K562 (cell line): ENCODE measurements around the gene TMEM63A. TPM values are rescaled to one million over a fixed set of nuclear protein-coding genes. Genes with fewer than 3 reads are reported as not detected.

Source experiments
- ATAC-seq: fragments of 200-7000 bp; cut with Tn5 transposase; 3 replicates; pipeline ENCODE4 v1.9.1; 2020; ENCODE audit warnings: moderate library complexity
- BruUV-seq: library from RNA; stranded (reverse); fragments of 400-500 nt; replicated peaks from 2 replicates; lab custom pipeline; 2021; lab: Mats Ljungman, UMichigan
- CTCF ChIA-PET: fragments of 300-600 bp; formaldehyde crosslinking; extraction: SDS; loops from one replicate; lab custom pipeline; 2021; ENCODE audit warnings: low intra/inter-chr PET ratio; lab: Yijun Ruan, JAX
- POLR2A ChIA-PET: fragments of 300-600, 350-650 bp; sonication (Branson Sonifier 250); formaldehyde crosslinking; extraction: SDS; loops from one replicate; lab custom pipeline; 2021; ENCODE audit warnings: antibody characterized with exemption, inconsistent platforms; lab: Yijun Ruan, JAX
- DNase-seq, 4 experiments: peaks; one replicate each; pipeline versions ENCODE4 v3.0.0 to v3.0.0-alpha.2; 2011 to 2018; ENCODE audit warnings: low spot score in 3 of 4, mixed read lengths in 3 of 4; ENCODE audit errors: extremely low read depth in 1 of 4
- FAIRE-seq: peaks from 2 replicates; lab custom pipeline; 2011; peaks lifted over from hg19 to GRCh38; lab: Jason Lieb, UNC
- H2AFZ ChIP-seq: 2 replicates; pipeline ENCODE4 v1.6.0; 2011; ENCODE audit warnings: low read depth, low read length, control low read depth, inconsistent platforms
- H3K27ac ChIP-seq: fragments of 200-600 bp; 3 replicates; pipeline ENCODE4 v1.8.0; 2011; ENCODE audit warnings: low read depth, mild to moderate bottlenecking, control low read depth, inconsistent platforms, low read length, moderate library complexity, mixed read lengths; ENCODE audit errors: extremely low read depth
- H3K27me3 ChIP-seq, 2 experiments: fragments of 300-600 bp in 1 of 2; 2 replicates in 1 of 2; 3 replicates in 1 of 2; pipeline versions ENCODE4 v1.6.0 to v1.8.0; 2011; ENCODE audit warnings: inconsistent platforms in 2 of 2, low read length in 2 of 2, mild to moderate bottlenecking in 1 of 2, mixed read lengths in 1 of 2, moderate library complexity in 1 of 2; ENCODE audit not compliant: control insufficient read depth in 2 of 2, insufficient read depth in 2 of 2
- H3K36me3 ChIP-seq: fragments of 300-600 bp; 3 replicates; pipeline ENCODE4 v1.8.0; 2011; ENCODE audit warnings: mild to moderate bottlenecking, low read length, inconsistent platforms; ENCODE audit not compliant: control insufficient read depth, insufficient read depth
- H3K4me1 ChIP-seq, 2 experiments: fragments of 200-600 bp in 1 of 2; replicated peaks in 1 of 2; 2 replicates in 1 of 2; 3 replicates in 1 of 2; pipeline versions ENCODE4 v1.5.1 to v1.8.0; 2011; ENCODE audit warnings: inconsistent platforms in 2 of 2, low read length in 2 of 2, mild to moderate bottlenecking in 1 of 2, mixed read lengths in 1 of 2, moderate library complexity in 1 of 2; ENCODE audit not compliant: control insufficient read depth in 2 of 2, insufficient read depth in 2 of 2
- H3K4me2 ChIP-seq: 2 replicates; pipeline ENCODE4 v1.6.1; 2011; ENCODE audit warnings: low read length, control low read depth, inconsistent platforms, mixed read lengths; ENCODE audit not compliant: insufficient read depth
- H3K4me3 ChIP-seq: fragments of 200-600 bp; sonication (generic), shearing (Covaris generic); 2 replicates; pipeline ENCODE4 v1.5.1; 2016; ENCODE audit warnings: control low read depth, inconsistent platforms
- H3K79me2 ChIP-seq: fragments of 200-600 bp; 3 replicates; pipeline ENCODE4 v1.8.0; 2011; ENCODE audit warnings: low read length, inconsistent platforms; ENCODE audit not compliant: control insufficient read depth, insufficient read depth
- H3K9ac ChIP-seq, 2 experiments: 2 replicates each; pipeline versions ENCODE4 v1.6.0 to v1.6.1; 2011; ENCODE audit warnings: low read depth in 2 of 2, low read length in 2 of 2, control low read depth in 1 of 2, inconsistent platforms in 1 of 2, mild to moderate bottlenecking in 1 of 2, mixed read lengths in 1 of 2; ENCODE audit not compliant: insufficient read depth in 1 of 2
- H3K9me1 ChIP-seq: one replicate; pipeline ENCODE4 v1.6.0; 2011; ENCODE audit warnings: inconsistent platforms, mild to moderate bottlenecking, low read length, moderate library complexity; ENCODE audit not compliant: control insufficient read depth, insufficient read depth
- H3K9me3 ChIP-seq: replicated peaks from 2 replicates; pipeline ENCODE4 v1.5.1; 2011; ENCODE audit warnings: low read depth, low read length, inconsistent platforms; ENCODE audit not compliant: control insufficient read depth, insufficient read depth
- H4K20me1 ChIP-seq: replicated peaks from 2 replicates; pipeline ENCODE4 v1.6.1; 2011; ENCODE audit warnings: low read length, inconsistent platforms, mixed read lengths; ENCODE audit not compliant: control insufficient read depth, insufficient read depth
- BCOR ChIP-seq: fragments of 450-650 bp; IDR thresholded peaks from 2 replicates; pipeline ENCODE4 v1.6.1; 2016
- CBFA2T2 ChIP-seq: fragments of 450-650 bp; conservative IDR thresholded peaks from 2 replicates; pipeline ENCODE4 v1.6.1; 2017; ENCODE audit warnings: mild to moderate bottlenecking
- CREM ChIP-seq: IDR thresholded peaks from 2 replicates; pipeline ENCODE4 v1.6.1; 2014; ENCODE audit warnings: antibody characterized with exemption, low read depth
- ESRRA ChIP-seq: fragments of 450-650 bp; IDR thresholded peaks from 2 replicates; pipeline ENCODE4 v1.6.1; 2014; ENCODE audit warnings: low read depth, mild to moderate bottlenecking, moderate library complexity, borderline replicate concordance
- LEF1 ChIP-seq: fragments of 450-650 bp; IDR thresholded peaks from 2 replicates; pipeline ENCODE4 v1.6.1; 2016; ENCODE audit warnings: mild to moderate bottlenecking
- NR2C1 ChIP-seq, 2 experiments: fragments of 450-650 bp; IDR thresholded peaks; 2 replicates each; pipeline ENCODE4 v1.6.1; 2017; ENCODE audit warnings: mild to moderate bottlenecking in 2 of 2, antibody characterized with exemption in 1 of 2, inconsistent platforms in 1 of 2, missing compliant biosample characterization in 1 of 2, missing genetic modification characterization in 1 of 2
- SETDB1 ChIP-seq: IDR thresholded peaks from one replicate; pipeline ENCODE4 v1.6.1; 2012; ENCODE audit warnings: low read length, control low read depth, inconsistent platforms
- TRIM24 ChIP-seq, 2 experiments: fragments of 450-650 bp; IDR thresholded peaks; 2 replicates each; pipeline ENCODE4 v1.6.1; 2016
- XRCC5 ChIP-seq: fragments of 200-400 bp; formaldehyde crosslinking; IDR thresholded peaks from 2 replicates; pipeline ENCODE4 v1.6.1; 2017; ENCODE audit warnings: low read depth, mild to moderate bottlenecking, low read length
- ZKSCAN3 ChIP-seq: fragments of 250-450 bp; sonication (Bioruptor Pico); IDR thresholded peaks from 2 replicates; pipeline ENCODE4 v1.4.0; 2020
- ZNF121 ChIP-seq: sonication (generic); formaldehyde crosslinking; conservative IDR thresholded peaks from 2 replicates; pipeline ENCODE4 v1.8.0; 2022; ENCODE audit warnings: missing genetic modification reagents
- WGBS: fragments of 100-300 bp; shearing (Covaris generic); methylation state at CpG from one replicate; pipeline ENCODE4 v1.1.6; 2016; ENCODE audit warnings: low coverage, mixed read lengths; ENCODE audit not compliant: insufficient coverage; ENCODE audit errors: missing lambda C conversion rate; 5-methylcytosine and 5-hydroxymethylcytosine counted together
- in situ Hi-C: fragments of 300-500 bp; cut with MboI; formaldehyde crosslinking; loops from 4 replicates; pipeline ENCODE4 v1.15.0; 2018; ENCODE audit warnings: inconsistent platforms, mixed read lengths
- intact Hi-C: fragments of 100-400 bp; cut with micrococcal nuclease; formaldehyde crosslinking; loops from 2 replicates; pipeline ENCODE4 v1.14.2; 2022
- polyA plus RNA-seq, 8 experiments: library from polyadenylated mRNA; depleted of rRNA in 4 of 8; stranded (reverse) in 5 of 8; unstranded in 3 of 8; fragments of >200 nt; fragmentation: Nextera tagmentation in 2 of 8; fragmentation: Illumina TruSeq in 1 of 8; extraction: Ambion mirVana in 2 of 8; extraction: Trizol in 1 of 8; gene quantifications; 2 replicates each; pipeline versions ENCODE4 v1.2.1 to v1.2.3, GENCODE V29; 2011 to 2014; ENCODE audit warnings: inconsistent platforms in 1 of 8, missing spikeins in 1 of 8
- total RNA-seq, 7 experiments: library from RNA; depleted of rRNA in 6 of 7; stranded (reverse); fragments of >200 nt in 6 of 7; fragmentation: Illumina TruSeq in 2 of 7; extraction: Trizol in 2 of 7; gene quantifications; 2 replicates each; pipeline versions ENCODE4 v1.2.1 to v1.2.3, GENCODE V29; 2011 to 2021; ENCODE audit warnings: low replicate concordance in 1 of 7

Gene TMEM63A
- total and polyA plus RNA-seq, 9 of the 15 experiments (the other 6 are each of a cell fraction or from before 2014, with no cell fraction given): 2.0 to 54.6 (median 17.5) TPM

DNA sequence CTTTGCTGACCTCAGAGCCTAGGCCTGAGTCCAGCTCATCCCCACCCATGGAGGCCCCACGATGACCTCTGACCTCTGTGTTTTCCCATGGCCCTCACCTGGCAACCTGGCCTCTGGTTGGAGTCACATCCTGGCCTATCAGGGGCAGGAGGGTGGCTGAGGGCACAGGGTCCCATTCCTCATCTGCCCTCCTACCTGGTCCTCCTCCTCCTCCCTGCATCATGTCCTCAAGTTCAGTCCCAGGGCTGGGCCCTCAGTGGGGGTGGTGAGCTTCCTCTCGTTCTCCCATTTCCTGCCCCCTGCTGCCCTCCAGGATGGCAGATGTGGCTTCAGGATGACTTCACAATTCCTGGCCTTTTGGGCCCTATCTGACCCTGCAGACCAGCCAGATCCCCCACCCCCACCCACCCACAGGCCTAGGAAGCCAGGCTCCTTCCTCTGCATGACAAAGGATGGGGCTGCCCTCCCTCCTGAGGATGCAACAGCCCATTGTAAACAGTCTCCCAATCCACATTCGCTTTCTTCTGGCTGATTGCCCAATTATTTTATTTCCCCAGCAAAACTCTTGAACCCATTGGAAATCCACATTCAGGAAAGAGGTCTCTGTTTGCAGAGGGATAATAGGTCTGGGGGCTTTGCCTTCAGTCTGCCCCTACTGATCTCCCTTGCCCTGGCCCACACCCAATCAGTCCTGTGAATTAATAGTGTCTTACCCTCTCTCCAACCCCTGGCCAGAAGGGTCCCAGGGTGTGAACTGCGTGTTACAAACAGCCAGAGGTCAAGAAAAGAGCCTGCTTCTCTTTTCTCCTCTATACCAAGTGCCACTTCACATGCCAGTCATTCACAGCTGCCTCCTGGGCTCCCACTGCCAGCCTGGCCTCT lies 17.1 kb upstream of the TMEM63A start (continued):
- peak; percentile 87 for TF ChIP-seq NR2C1 (IDR thresholded peaks at IDR 0.05)
- peak; percentile 81 for TF ChIP-seq NR2C1 (tag; IDR thresholded peaks at IDR 0.05)
- 0 out of 2 replicates have a peak, but pooled peaks have one; percentile 35 for TF ChIP-seq CBFA2T2
- TF ChIP-seq TRIM24 (IDR thresholded peaks at IDR 0.05): no peak
- TF ChIP-seq ESRRA: no peak
- TF ChIP-seq CREM: 0 out of 2 replicates have a peak, but pooled peaks have one; percentile 27
- TF ChIP-seq LEF1: no peak
- TF ChIP-seq SETDB1: no peak

DNA sequence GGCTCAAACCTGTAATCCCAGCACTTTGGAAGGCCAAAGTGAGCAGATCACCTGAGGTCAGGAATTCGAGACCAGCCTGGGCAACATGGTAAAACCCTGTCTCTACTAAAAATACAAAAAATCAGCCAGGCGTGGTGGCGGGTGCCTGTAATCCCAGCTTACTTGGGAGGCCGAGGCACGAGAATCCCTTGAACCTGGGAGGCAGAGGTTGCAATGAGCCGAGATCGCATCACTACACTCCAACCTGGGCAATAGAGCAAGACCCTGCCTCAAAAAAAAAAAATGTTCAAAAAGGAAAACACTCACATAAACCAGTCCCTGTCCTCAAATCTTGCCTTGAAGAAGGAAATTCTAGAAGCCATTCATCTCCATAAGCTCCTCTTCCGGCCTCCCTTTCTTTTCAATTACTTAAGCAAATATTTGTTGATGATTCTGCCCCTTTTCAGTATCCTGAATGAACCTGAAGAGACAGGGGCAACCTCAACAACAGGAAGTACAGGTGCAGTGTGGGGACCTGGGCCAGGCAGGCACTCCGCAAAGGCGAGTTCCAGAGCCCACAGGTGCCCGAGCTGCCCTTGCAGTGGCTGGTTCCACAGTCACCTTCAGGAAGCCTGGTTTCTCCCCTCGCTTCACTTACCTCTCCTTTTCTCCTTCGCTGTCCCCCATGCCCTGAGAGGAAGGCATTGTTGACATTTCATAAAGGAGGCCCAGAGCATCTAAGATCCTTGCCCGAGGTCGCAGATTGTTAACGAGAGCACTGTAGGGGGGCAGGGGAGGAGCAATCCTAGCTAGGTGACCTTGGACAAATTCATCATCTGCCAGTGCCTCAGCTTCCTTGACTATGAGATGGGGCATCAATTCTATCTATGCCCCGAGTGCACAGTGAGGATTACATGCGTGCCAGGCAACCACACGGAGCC lies 15.7 kb upstream of the TMEM63A start:
- ChIA-PET CTCF (no interaction called here), POLR2A (interaction anchor here (1.0 to 2.1 kb wide), 3 partner anchors 8 to 102 kb away, joined by 3 to 16 read pairs (median 8); partner anchors contain the start of genes LEFTY1 and TMEM63A)
- Histone ChIP-seq H4K20me1 (no peaks in the 10 kb centered on the region), H3K79me2 (no peaks in the 10 kb centered on the region), H3K9ac (peak overlapping the region in 1 of 2 experiments; percentile 66; a peak in 1 of 4 replicates), H3K4me2 (no peak overlapping the region), H3K36me3 (no peaks in the 10 kb centered on the region), H3K4me1 (peaks cover 15 to 20% of the 10 kb centered on the region in 2 experiments), H3K9me1 (no peaks in the 10 kb centered on the region), H3K27me3 (no peaks in the 10 kb centered on the region), H3K27ac (no peak overlapping the region), H3K9me3 (no peaks in the 10 kb centered on the region), H2AFZ (peak overlapping the region; percentile 83), H3K4me3 (no peak overlapping the region)
- intact Hi-C loops (no loop called here), in situ Hi-C loops (no loop called here)
- no peak for TF ChIP-seq ZKSCAN3 (CRISPR knock-in tag)
- TF ChIP-seq XRCC5: no peak
- 0 out of 2 replicates have a peak, but pooled peaks have one; percentile 8 for TF ChIP-seq BCOR
- TF ChIP-seq ZNF121 (CRISPR knock-in tag): peak; percentile 58; the same call in 1 of the 2 replicates
- ATAC-seq: no peak
- WGBS: 74% methylated on average over 19 of the region's 19 CpGs
- no peak for DNase-seq
- FAIRE-seq: no peak
- BruUV-seq: no TSS peak
